Stimulated activated naive CD8-positive, alpha-beta T cell treated with anti-CD3 and anti-CD28 coated beads, Interleukin-15, Interleukin-2, amounts not matched to agents 100 ng/mL and 50 ng/mL, for 24 hours (primary cell): ENCODE data around the gene TMPRSS3.

ENCODE experiments used
- H3K27ac Mint-ChIP-seq: one replicate; pipeline ENCODE4 v1.8.0; 2021; ENCODE audit warnings: mild to moderate bottlenecking, mixed read lengths
- H3K27me3 Mint-ChIP-seq: one replicate; pipeline ENCODE4 v1.8.0; 2021; ENCODE audit warnings: mixed read lengths
- H3K36me3 Mint-ChIP-seq: one replicate; pipeline ENCODE4 v1.8.0; 2021; ENCODE audit warnings: low read depth, mixed read lengths
- H3K4me1 Mint-ChIP-seq: one replicate; pipeline ENCODE4 v1.8.0; 2021; ENCODE audit warnings: low read depth, mixed read lengths
- H3K4me3 Mint-ChIP-seq: one replicate; pipeline ENCODE4 v1.8.0; 2021; ENCODE audit warnings: mild to moderate bottlenecking, mixed read lengths
- H3K9me3 Mint-ChIP-seq: one replicate; pipeline ENCODE4 v1.8.0; 2021; ENCODE audit warnings: mixed read lengths

TMPRSS3 gene

GRCh38 chr21:42395905-42396651 lies at the start of gene TMPRSS3:
TSS of gene TMPRSS3 (minus strand) at chr21:42396052. CDS start at chr21:42395417, 635 bp downstream.
- peaks cover 77% of the 10 kb centered on the region for H3K4me1 Mint-ChIP-seq
- H3K36me3 Mint-ChIP-seq, result peaks cover 33% of the 10 kb centered on the region
- H3K27me3 Mint-ChIP-seq, result no peaks in the 10 kb centered on the region
- peak within 1 kb of the TSS; percentile 63 for H3K27ac Mint-ChIP-seq
- H3K9me3 Mint-ChIP-seq, result no peaks in the 10 kb centered on the region
- no peak within 1 kb of the TSS for H3K4me3 Mint-ChIP-seq

GRCh38 chr21:42445311-42445710 lies 49.5 kb upstream of the TMPRSS3 start:
- no peak overlapping the region for H3K4me3 Mint-ChIP-seq
- H3K27me3 Mint-ChIP-seq, result no peaks in the 10 kb centered on the region
- H3K4me1 Mint-ChIP-seq, result peaks cover 66% of the 10 kb centered on the region
- peaks cover 61% of the 10 kb centered on the region for H3K36me3 Mint-ChIP-seq
- no peaks in the 10 kb centered on the region for H3K9me3 Mint-ChIP-seq
- H3K27ac Mint-ChIP-seq, result no peak overlapping the region

DNA sequence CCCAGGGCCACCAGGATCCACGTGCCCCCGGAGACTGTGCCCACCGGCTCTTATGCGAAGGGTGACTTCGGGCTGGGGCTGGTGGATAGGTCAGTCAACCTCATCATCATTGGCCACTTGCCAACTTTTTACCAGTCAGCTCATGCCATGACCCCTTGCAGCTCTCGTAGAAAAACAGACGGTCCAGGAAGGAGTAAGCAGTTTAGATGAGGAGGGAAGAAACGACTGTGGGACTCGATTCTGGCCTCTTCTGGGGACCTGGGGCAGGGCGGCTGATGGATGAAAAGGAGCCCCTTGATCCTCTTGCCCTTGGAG lies 48.9 kb upstream of the TMPRSS3 start:
- Mint-ChIP-seq H3K4me1 (peaks cover 66% of the 10 kb centered on the region), H3K4me3 (no peak overlapping the region), H3K27ac (no peak overlapping the region), H3K9me3 (peaks cover 3% of the 10 kb centered on the region), H3K36me3 (peaks cover 68% of the 10 kb centered on the region), H3K27me3 (peaks cover 3% of the 10 kb centered on the region)

DNA sequence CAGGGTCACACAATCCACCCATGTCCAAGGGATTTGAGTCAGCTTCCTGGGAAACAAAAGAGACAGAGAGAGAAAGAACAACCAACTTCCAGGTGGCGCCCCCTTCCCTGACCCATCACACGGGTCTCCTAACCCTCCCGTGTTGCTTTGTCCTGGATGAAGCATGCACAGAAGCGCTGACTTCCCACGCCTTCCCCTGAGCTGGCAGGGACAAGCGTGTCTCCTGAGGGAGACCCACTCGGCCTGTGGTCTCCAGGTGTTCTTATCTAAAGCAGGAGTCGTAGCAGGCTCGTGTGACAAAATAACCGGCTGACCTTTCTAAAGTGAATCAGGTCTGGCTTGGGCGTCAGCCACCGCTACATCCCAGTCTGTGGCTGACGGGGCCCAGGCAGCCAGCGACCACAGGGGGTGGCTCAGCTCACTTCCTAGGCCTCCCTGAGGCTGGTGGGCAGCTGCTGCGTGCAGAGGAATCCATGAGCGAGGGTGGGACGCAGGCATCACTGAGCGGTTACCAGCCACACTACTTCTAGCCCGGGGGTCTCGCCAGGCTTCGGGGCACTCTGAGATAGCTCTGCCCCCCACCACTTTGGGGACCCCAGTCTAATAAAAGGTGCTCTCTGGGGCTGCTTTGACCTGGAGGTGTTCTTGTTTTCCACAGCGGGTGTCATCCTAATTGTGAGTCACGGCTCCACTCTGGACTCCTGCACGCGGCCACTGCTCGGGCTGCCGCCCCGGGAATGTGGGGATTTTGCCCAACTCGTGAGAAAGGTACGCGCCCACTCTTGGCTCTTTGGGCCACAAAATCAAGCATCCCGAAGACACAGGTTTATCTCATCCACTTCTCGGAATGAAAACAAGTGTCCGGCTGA lies 48.3 kb upstream of the TMPRSS3 start:
- H3K4me1 Mint-ChIP-seq, result peaks cover 66% of the 10 kb centered on the region
- peaks cover 5% of the 10 kb centered on the region for H3K9me3 Mint-ChIP-seq
- no peak overlapping the region for H3K4me3 Mint-ChIP-seq
- peaks cover 73% of the 10 kb centered on the region for H3K36me3 Mint-ChIP-seq
- peak overlapping the region; percentile 73 for H3K27ac Mint-ChIP-seq
- peaks cover 3% of the 10 kb centered on the region for H3K27me3 Mint-ChIP-seq

DNA sequence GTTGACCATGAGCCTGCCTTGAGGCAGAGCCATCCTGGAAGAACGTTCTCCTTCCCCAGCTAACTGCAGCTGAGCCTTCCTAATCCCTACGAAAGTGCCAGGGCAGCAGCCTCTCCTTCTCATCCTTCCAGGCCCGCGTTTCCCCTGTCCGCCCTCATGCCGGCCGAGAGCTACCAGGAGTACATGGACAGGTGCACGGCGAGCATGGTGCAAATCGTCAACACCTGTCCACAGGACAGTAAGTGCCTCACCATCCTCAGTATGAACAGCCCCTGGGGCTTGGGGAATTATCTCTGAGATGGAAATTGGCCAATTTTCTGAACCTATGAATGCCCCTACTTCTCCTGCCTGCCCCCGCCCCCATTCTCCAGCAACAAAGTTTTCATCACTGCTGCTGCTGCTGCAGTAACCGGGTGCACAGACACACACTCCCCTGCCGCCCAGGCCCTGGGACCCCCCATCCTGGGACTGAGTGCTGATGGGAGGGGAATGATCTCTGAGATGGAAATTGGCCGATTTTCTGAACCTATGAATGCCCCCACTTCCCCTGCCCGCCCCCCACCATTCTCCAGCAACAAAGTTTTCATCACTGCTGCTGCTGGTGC lies 47.4 kb upstream of the TMPRSS3 start:
- H3K9me3 Mint-ChIP-seq, result peaks cover 5% of the 10 kb centered on the region
- peaks cover 66% of the 10 kb centered on the region for H3K4me1 Mint-ChIP-seq
- H3K27me3 Mint-ChIP-seq, result peaks cover 3% of the 10 kb centered on the region
- no peak overlapping the region for H3K27ac Mint-ChIP-seq
- H3K36me3 Mint-ChIP-seq, result peaks cover 80% of the 10 kb centered on the region
- no peak overlapping the region for H3K4me3 Mint-ChIP-seq

DNA sequence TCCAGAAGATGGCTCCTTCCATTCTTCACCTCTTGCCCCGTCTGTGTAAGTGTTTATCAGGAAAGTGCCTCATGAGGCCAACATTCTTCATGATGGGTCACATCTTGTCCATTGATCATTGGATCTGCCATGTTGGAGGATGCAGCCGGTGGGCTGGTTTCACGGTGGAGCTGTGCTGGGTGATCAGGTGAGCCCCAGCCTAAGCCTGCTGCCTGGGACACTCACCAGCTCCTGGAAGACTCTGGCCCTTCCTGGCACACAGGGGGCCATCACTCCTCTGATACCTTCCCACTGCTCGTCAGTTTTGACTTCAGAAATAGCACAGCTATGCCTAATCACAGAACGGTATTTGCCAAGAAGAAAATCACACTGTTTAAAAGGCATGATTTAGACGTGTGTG lies 46.1 kb upstream of the TMPRSS3 start:
- Mint-ChIP-seq H3K4me3 (no peak overlapping the region), H3K9me3 (peaks cover 5% of the 10 kb centered on the region), H3K4me1 (peaks cover 70% of the 10 kb centered on the region), H3K27me3 (peaks cover 3% of the 10 kb centered on the region), H3K36me3 (peaks cover 80% of the 10 kb centered on the region), H3K27ac (peak overlapping the region; percentile 72)

- Mint-ChIP-seq H3K4me1 (peaks cover 69% of the 10 kb centered on the region), H3K9me3 (peaks cover 5% of the 10 kb centered on the region), H3K4me3 (peak overlapping the region; percentile 68), H3K27ac (peak overlapping the region; percentile 96), H3K27me3 (peaks cover 3% of the 10 kb centered on the region), H3K36me3 (peaks cover 81% of the 10 kb centered on the region)
Measured at GRCh38 chr21:42440187-42440792, 44.4 kb upstream of the TMPRSS3 start.

- peak overlapping the region; percentile 96 for H3K27ac Mint-ChIP-seq
- H3K9me3 Mint-ChIP-seq, result peaks cover 10% of the 10 kb centered on the region
- H3K4me3 Mint-ChIP-seq, result peak overlapping the region; percentile 68
- peaks cover 3% of the 10 kb centered on the region for H3K27me3 Mint-ChIP-seq
- peaks cover 77% of the 10 kb centered on the region for H3K4me1 Mint-ChIP-seq
- peaks cover 89% of the 10 kb centered on the region for H3K36me3 Mint-ChIP-seq
Measured at GRCh38 chr21:42439284-42440186, 43.7 kb upstream of the TMPRSS3 start.

GRCh38 chr21:42438316-42439205 lies 42.7 kb upstream of the TMPRSS3 start:
- Mint-ChIP-seq H3K36me3 (peaks cover 93% of the 10 kb centered on the region), H3K4me3 (peak overlapping the region; percentile 27), H3K27ac (peak overlapping the region; percentile 36), H3K27me3 (peaks cover 3% of the 10 kb centered on the region), H3K4me1 (peaks cover 82% of the 10 kb centered on the region), H3K9me3 (peaks cover 10% of the 10 kb centered on the region)

DNA sequence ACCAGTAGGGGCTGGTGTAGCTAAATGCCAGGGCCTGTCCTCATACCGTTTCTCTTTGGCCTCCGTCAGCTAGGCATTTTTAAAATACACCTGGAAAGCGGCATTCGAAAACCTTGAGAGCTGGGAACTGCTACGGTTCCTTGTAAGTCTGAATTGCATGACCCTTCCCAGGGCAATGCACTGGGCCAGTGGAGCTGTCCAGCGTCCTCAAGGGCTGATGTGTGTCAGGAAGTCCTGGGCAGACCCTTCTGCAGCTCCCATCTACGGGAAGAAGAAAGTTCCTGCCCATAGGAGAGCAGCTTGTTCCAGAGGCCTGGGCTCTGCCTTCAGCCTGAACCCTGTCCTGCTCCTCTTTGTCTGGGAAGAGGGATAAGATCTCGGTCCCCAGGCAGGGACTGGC lies 41.9 kb upstream of the TMPRSS3 start:
- Mint-ChIP-seq H3K4me1 (peaks cover 87% of the 10 kb centered on the region), H3K27ac (peak overlapping the region; percentile 36), H3K27me3 (peaks cover 3% of the 10 kb centered on the region), H3K36me3 (peaks cover 96% of the 10 kb centered on the region), H3K9me3 (peaks cover 11% of the 10 kb centered on the region), H3K4me3 (no peak overlapping the region)

DNA sequence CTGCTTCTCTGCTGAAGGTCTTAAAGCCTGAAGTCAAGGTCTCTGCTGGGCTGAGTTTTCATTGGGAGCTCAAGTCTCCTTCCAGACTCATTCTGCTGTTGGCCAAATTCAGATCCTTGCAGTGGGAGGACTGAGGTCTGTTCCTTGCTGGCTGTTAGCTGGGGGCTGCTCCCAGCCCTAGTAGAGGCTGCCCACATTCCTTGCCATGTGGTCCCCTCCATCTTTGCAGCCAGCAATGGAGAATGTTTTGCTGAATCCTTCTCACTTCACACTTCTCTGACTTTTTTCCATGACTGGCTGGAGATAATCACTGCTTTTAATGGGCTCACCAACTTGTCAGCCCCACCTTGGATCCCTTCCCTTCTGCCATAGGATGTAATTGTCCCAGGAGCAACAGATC lies 41.1 kb upstream of the TMPRSS3 start:
- H3K36me3 Mint-ChIP-seq, result peaks cover 96% of the 10 kb centered on the region

GRCh38 chr21:42435833-42436232 lies 40.0 kb upstream of the TMPRSS3 start:
- peaks cover 3% of the 10 kb centered on the region for H3K27me3 Mint-ChIP-seq
- no peak overlapping the region for H3K27ac Mint-ChIP-seq
- peaks cover 83% of the 10 kb centered on the region for H3K4me1 Mint-ChIP-seq
- H3K9me3 Mint-ChIP-seq, result peaks cover 18% of the 10 kb centered on the region
- H3K36me3 Mint-ChIP-seq, result peaks cover 95% of the 10 kb centered on the region
- H3K4me3 Mint-ChIP-seq, result no peak overlapping the region

More for the DNA sequence above, 41.1 kb upstream of the TMPRSS3 start:
- Mint-ChIP-seq H3K27me3 (peaks cover 3% of the 10 kb centered on the region), H3K27ac (peak overlapping the region; percentile 16), H3K4me3 (no peak overlapping the region), H3K9me3 (peaks cover 18% of the 10 kb centered on the region), H3K4me1 (peaks cover 89% of the 10 kb centered on the region)

DNA sequence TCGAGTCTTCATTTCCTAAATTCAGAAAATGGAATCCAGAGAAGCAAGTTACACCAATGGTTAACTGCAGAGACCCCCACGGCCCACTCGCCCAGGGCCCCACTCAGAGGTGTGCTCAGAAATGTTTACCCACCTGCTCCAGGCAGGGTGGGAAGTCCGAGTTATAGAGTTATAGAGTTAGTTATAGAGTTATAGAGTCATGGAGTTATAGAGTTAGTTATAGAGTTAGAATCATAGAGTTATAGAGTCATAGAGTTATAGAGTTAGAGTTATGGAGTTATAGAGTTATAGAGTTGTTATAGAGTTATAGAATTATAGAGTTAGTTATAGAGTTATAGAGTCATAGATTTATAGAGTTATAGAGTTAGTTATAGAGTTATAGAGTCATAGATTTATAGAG lies 39.5 kb upstream of the TMPRSS3 start:
- Mint-ChIP-seq H3K4me1 (peaks cover 79% of the 10 kb centered on the region), H3K27me3 (peaks cover 3% of the 10 kb centered on the region), H3K27ac (no peak overlapping the region), H3K36me3 (peaks cover 91% of the 10 kb centered on the region), H3K4me3 (no peak overlapping the region), H3K9me3 (peaks cover 18% of the 10 kb centered on the region)
